IPS-NIHi7 (cell line): ENCODE results near the gene SERPINA3.
"Not testable (repeated sequence)": the region's sequence is repeated elsewhere in the genome, so short reads cannot be mapped to it uniquely, and the experiment has no call there.

ENCODE experiments used
- DNase-seq: peaks from one replicate; pipeline ENCODE4 v3.0.0; 2012; ENCODE audit warnings: mixed read lengths; ENCODE audit errors: extremely low spot score

The SERPINA3 gene

GRCh38 chr14:94612174-94612573 is at the start of gene SERPINA3:
Gene SERPINA3, plus strand, starts transcription at chr14:94612391. Its CDS starts 2,051 bp downstream, at chr14:94614442.
- no peak for DNase-seq

GRCh38 chr14:94562941-94563883 is 49.0 kb upstream of the SERPINA3 start:
- DNase-seq: no peak

GRCh38 chr14:94564381-94564780 is 47.8 kb upstream of the SERPINA3 start:
- no peak for DNase-seq

- DNase-seq: no peak
These were observed 44.0 kb upstream of the SERPINA3 start for GRCh38 chr14:94568186-94568585.

- no peak for DNase-seq
These were observed 42.7 kb upstream of the SERPINA3 start for GRCh38 chr14:94569381-94570001.

GRCh38 chr14:94570002-94570400 is 42.2 kb upstream of the SERPINA3 start:
- no peak for DNase-seq

GRCh38 chr14:94570440-94570839 is 41.8 kb upstream of the SERPINA3 start:
- DNase-seq: no peak

- DNase-seq: no peak
These were observed 40.8 kb upstream of the SERPINA3 start for GRCh38 chr14:94571395-94571794.

GRCh38 chr14:94571950-94572349 is 40.2 kb upstream of the SERPINA3 start:
- DNase-seq: no peak

- DNase-seq: no peak
These were observed 39.4 kb upstream of the SERPINA3 start for GRCh38 chr14:94572637-94573303.

- DNase-seq: no peak
These were observed 38.5 kb upstream of the SERPINA3 start for GRCh38 chr14:94573475-94574277.

GRCh38 chr14:94574336-94574735 is 37.9 kb upstream of the SERPINA3 start:
- no peak for DNase-seq

- DNase-seq: no peak
These were observed 36.2 kb upstream of the SERPINA3 start for GRCh38 chr14:94575730-94576585.

- not testable (repeated sequence) for DNase-seq
These were observed 34.7 kb upstream of the SERPINA3 start for GRCh38 chr14:94577472-94577871.

GRCh38 chr14:94578712-94579111 is 33.5 kb upstream of the SERPINA3 start:
- no peak for DNase-seq

GRCh38 chr14:94581127-94581999 is 30.8 kb upstream of the SERPINA3 start, which contains the start of gene SERPINA5:
Gene SERPINA5, plus strand, starts transcription at chr14:94581426. Its CDS starts 5,937 bp downstream, at chr14:94587363.
- DNase-seq: peak; percentile 79

GRCh38 chr14:94582199-94582750 is 29.9 kb upstream of the SERPINA3 start:
- no peak for DNase-seq

- no peak for DNase-seq
These were observed 29.3 kb upstream of the SERPINA3 start for GRCh38 chr14:94582851-94583250.

- DNase-seq: no peak
These were observed 28.6 kb upstream of the SERPINA3 start for GRCh38 chr14:94583557-94583956.
